Thoracic aorta (tissue), 2 donors: ENCODE measurements around the gene TENM3. TPM values are rescaled to one million over a fixed set of nuclear protein-coding genes. Genes with fewer than 3 reads are reported as not detected.

Experiments used
- ATAC-seq: fragments of 150-250 bp; one replicate; pipeline ENCODE4 v1.8.0; 2017; ENCODE audit warnings: low read depth; ENCODE audit not compliant: insufficient number of reproducible peaks, low FRiP score
- DNase-seq: peaks from one replicate; pipeline ENCODE4 v3.0.0-alpha.2; 2020; ENCODE audit warnings: low spot score
- H3K27ac ChIP-seq, 2 donors: fragments of 200-600 bp; sonication (generic); 1 replicate in 1 of 2; 2 replicates in 1 of 2; pipeline ENCODE4 v1.5.1; 2016; ENCODE audit warnings: mild to moderate bottlenecking in 2 of 2, moderate library complexity in 2 of 2
- H3K27me3 ChIP-seq: fragments of 200-600 bp; sonication (generic); replicated peaks from 2 replicates; pipeline ENCODE4 v1.6.0; 2016; ENCODE audit warnings: mild to moderate bottlenecking; ENCODE audit not compliant: insufficient read depth
- H3K36me3 ChIP-seq: fragments of 200-600 bp; sonication (generic); one replicate; pipeline ENCODE4 v1.5.1; 2016
- H3K4me1 ChIP-seq, 2 donors: fragments of 200-600 bp; sonication (generic); 1 replicate in 1 of 2; 2 replicates in 1 of 2; pipeline versions ENCODE4 v1.5.1 to v1.6.0; 2016; ENCODE audit warnings: low read depth in 2 of 2, mild to moderate bottlenecking in 1 of 2; ENCODE audit not compliant: control insufficient read depth in 1 of 2
- H3K4me3 ChIP-seq: fragments of 200-600 bp; sonication (generic); 2 replicates; pipeline ENCODE4 v1.5.1; 2016; ENCODE audit warnings: mild to moderate bottlenecking
- H3K9me3 ChIP-seq: fragments of 200-600 bp; sonication (generic); 2 replicates; pipeline ENCODE4 v1.5.1; 2016
- CTCF ChIP-seq: fragments of 200-600 bp; sonication (generic); IDR thresholded peaks from one replicate; pipeline ENCODE4 v1.5.1; 2019; ENCODE audit warnings: antibody characterized with exemption
- total RNA-seq, 2 donors: library from RNA; depleted of rRNA; stranded (reverse); fragments of >200 nt; gene quantifications; one replicate each; pipeline versions ENCODE4 v1.1.0 to v1.2.3, GENCODE V29; 2016

The TENM3 gene
- total RNA-seq, 2 donors from 2014 or later, result 0.68 to 8.0 TPM

DNA sequence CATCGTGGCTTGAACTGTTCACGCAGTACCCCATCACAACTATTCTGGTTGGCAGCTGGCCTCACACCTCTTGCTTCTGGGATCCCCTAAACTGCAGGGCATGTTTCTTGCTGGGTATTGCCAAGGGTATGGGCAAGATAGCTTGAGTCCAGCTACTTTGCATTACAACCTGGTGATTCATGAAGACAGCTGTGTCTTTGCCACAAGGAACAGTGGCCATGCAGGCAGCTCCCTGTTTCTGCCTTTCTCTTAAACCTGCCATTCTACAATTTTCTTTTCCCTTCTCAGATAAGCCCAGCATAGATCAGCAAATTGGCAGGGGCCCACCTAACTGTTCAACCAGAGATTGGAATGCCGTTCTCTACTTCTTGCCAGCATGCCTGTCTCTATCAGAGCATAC, 42.8 kb downstream of the TENM3 start:
- TF ChIP-seq CTCF, result no peak
- ATAC-seq (no peak), DNase-seq (no peak)
- Histone ChIP-seq H3K36me3 (no peaks in the 10 kb centered on the region), H3K4me3 (no peak overlapping the region), H3K27ac (no peak overlapping the region), H3K9me3 (no peaks in the 10 kb centered on the region), H3K27me3 (no peaks in the 10 kb centered on the region), H3K4me1 (no peaks in the 10 kb centered on the region)

DNA sequence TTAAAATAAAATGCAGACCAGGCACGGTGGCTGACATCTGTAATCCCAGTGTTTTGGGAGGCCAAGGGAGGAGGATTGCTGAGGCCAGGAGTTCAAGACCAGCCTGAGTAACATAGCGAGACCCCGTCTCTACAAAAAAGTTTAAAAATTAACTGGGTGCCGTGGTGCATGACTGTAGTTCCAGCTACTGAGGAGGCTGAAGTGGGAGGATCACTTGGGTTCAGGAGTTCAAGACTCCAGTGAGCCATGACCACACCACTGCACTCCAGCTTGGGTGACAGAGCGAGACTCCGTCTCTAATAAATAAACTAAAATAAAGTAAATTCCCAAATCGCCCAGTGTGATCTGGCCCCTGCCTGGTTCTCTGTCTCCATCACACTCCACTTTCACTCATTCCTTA, 43.7 kb downstream of the TENM3 start:
- Histone ChIP-seq H3K27me3 (no peaks in the 10 kb centered on the region), H3K27ac (no peak overlapping the region), H3K4me3 (no peak overlapping the region), H3K4me1 (no peaks in the 10 kb centered on the region), H3K9me3 (no peaks in the 10 kb centered on the region), H3K36me3 (no peaks in the 10 kb centered on the region)
- ATAC-seq (no peak), DNase-seq (no peak)
- TF ChIP-seq CTCF, result no peak

DNA sequence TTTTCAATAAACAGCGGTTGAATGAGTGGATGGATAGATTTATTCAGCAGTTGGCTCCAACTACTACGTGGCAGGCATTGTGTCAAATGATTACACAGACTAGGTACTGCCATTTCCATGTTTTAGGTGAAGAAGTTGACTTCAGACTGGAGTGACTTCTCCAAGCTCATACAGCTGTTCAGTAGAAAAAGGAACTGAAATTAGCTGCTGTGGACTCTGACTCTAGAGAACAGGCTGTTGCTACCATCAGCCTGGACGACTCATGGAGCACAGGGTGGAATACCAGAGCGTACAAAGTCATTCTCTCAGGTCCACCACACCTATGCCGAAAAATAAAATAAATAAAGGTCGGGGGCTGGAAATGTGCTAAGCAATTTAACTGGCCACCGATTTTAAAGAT, 45.3 kb downstream of the TENM3 start:
- DNase-seq (no peak), ATAC-seq (no peak)
- Histone ChIP-seq H3K4me3 (no peak overlapping the region), H3K27ac (no peak overlapping the region), H3K9me3 (no peaks in the 10 kb centered on the region), H3K4me1 (no peaks in the 10 kb centered on the region), H3K27me3 (no peaks in the 10 kb centered on the region), H3K36me3 (no peaks in the 10 kb centered on the region)
- TF ChIP-seq CTCF, result no peak

- no peak for DNase-seq
- H3K9me3 ChIP-seq, result no peaks in the 10 kb centered on the region
- no peaks in the 10 kb centered on the region for H3K36me3 ChIP-seq
- H3K4me3 ChIP-seq, result no peak overlapping the region
- no peak for TF ChIP-seq CTCF
- ATAC-seq, result no peak
- no peak overlapping the region for H3K27ac ChIP-seq
- H3K27me3 ChIP-seq, result no peaks in the 10 kb centered on the region
- H3K4me1 ChIP-seq, result no peaks in the 10 kb centered on the region
Measured at GRCh38 chr4:182289809-182290208, 46.6 kb downstream of the TENM3 start.

- no peak for ATAC-seq
- H3K27me3 ChIP-seq, result no peaks in the 10 kb centered on the region
- no peaks in the 10 kb centered on the region for H3K9me3 ChIP-seq
- H3K36me3 ChIP-seq, result no peaks in the 10 kb centered on the region
- no peak for DNase-seq
- H3K4me1 ChIP-seq, result no peaks in the 10 kb centered on the region
- no peak overlapping the region for H3K27ac ChIP-seq
- TF ChIP-seq CTCF, result no peak
- H3K4me3 ChIP-seq, result no peak overlapping the region
Measured at GRCh38 chr4:182291175-182291574, 48.0 kb downstream of the TENM3 start.
